DND-41 (cell line): ENCODE data around the gene WDR62.

Experiments used
- ATAC-seq: fragments of 200-7000 bp; cut with Tn5 transposase; 3 replicates; pipeline ENCODE4 v1.9.1; 2021; ENCODE audit warnings: low read depth; ENCODE audit not compliant: insufficient read depth
- DNase-seq: peaks from one replicate; pipeline ENCODE4 v3.0.0-alpha.2; 2020
- H2AFZ ChIP-seq: 2 replicates; pipeline ENCODE4 v1.6.0; 2012; ENCODE audit warnings: low read depth, low read length
- H3K27ac ChIP-seq: 2 replicates; pipeline ENCODE4 v1.5.1; 2012; ENCODE audit warnings: low read length, inconsistent platforms
- H3K27me3 ChIP-seq: fragments of 200-600 bp; sonication (generic); 2 replicates; pipeline ENCODE4 v1.6.0; 2012; ENCODE audit warnings: low read length, mild to moderate bottlenecking, inconsistent platforms; ENCODE audit not compliant: insufficient read depth, poor library complexity
- H3K36me3 ChIP-seq: 2 replicates; pipeline ENCODE4 v1.5.1; 2012; ENCODE audit warnings: low read length, inconsistent platforms; ENCODE audit not compliant: insufficient read depth
- H3K4me1 ChIP-seq: 2 replicates; pipeline ENCODE4 v1.5.1; 2012; ENCODE audit warnings: mild to moderate bottlenecking, low read length; ENCODE audit not compliant: insufficient read depth
- H3K4me2 ChIP-seq: 2 replicates; pipeline ENCODE4 v1.6.0; 2012; ENCODE audit warnings: mild to moderate bottlenecking, moderate library complexity, low read length, inconsistent platforms; ENCODE audit not compliant: insufficient read depth
- H3K4me3 ChIP-seq, 2 experiments: fragments of 200-600 bp in 1 of 2; shearing (Covaris generic) in 1 of 2; 2 replicates each; pipeline ENCODE4 v1.5.1; 2012 to 2016; ENCODE audit warnings: inconsistent platforms in 2 of 2, low read length in 2 of 2, mild to moderate bottlenecking in 2 of 2, low read depth in 1 of 2, moderate library complexity in 1 of 2
- H3K79me2 ChIP-seq: 2 replicates; pipeline ENCODE4 v1.6.0; 2012; ENCODE audit warnings: low read length, inconsistent platforms; ENCODE audit not compliant: insufficient read depth
- H3K9ac ChIP-seq: 2 replicates; pipeline ENCODE4 v1.6.0; 2012; ENCODE audit warnings: low read depth, mild to moderate bottlenecking, inconsistent platforms, low read length, moderate library complexity
- H3K9me3 ChIP-seq: 2 replicates; pipeline ENCODE4 v1.5.1; 2012; ENCODE audit warnings: low read length, moderate library complexity, mild to moderate bottlenecking, inconsistent platforms; ENCODE audit not compliant: insufficient read depth, severe bottlenecking
- H4K20me1 ChIP-seq: 2 replicates; pipeline ENCODE4 v1.6.0; 2012; ENCODE audit warnings: low read length; ENCODE audit not compliant: insufficient read depth
- EZH2 ChIP-seq: IDR thresholded peaks from 3 replicates; pipeline ENCODE4 v1.6.1; 2012; ENCODE audit warnings: borderline replicate concordance, low read depth, mild to moderate bottlenecking, moderate library complexity, low read length, inconsistent platforms; ENCODE audit not compliant: severe bottlenecking
- TF ChIP-seq, protein P1 (sequence below): IDR thresholded peaks from 2 replicates; pipeline ENCODE4 v1.5.1; 2012; ENCODE audit warnings: borderline replicate concordance, low read length, moderate library complexity, mild to moderate bottlenecking; ENCODE audit not compliant: poor library complexity, severe bottlenecking; ENCODE audit errors: extremely low read depth

WDR62 gene

GRCh38 chr19:36150586-36150985 is 95.9 kb downstream of the WDR62 start:
- no peak overlapping the region for H3K27ac ChIP-seq
- peaks cover 52% of the 10 kb centered on the region for H3K36me3 ChIP-seq
- no peak for ATAC-seq
- TF ChIP-seq, protein P1, sequence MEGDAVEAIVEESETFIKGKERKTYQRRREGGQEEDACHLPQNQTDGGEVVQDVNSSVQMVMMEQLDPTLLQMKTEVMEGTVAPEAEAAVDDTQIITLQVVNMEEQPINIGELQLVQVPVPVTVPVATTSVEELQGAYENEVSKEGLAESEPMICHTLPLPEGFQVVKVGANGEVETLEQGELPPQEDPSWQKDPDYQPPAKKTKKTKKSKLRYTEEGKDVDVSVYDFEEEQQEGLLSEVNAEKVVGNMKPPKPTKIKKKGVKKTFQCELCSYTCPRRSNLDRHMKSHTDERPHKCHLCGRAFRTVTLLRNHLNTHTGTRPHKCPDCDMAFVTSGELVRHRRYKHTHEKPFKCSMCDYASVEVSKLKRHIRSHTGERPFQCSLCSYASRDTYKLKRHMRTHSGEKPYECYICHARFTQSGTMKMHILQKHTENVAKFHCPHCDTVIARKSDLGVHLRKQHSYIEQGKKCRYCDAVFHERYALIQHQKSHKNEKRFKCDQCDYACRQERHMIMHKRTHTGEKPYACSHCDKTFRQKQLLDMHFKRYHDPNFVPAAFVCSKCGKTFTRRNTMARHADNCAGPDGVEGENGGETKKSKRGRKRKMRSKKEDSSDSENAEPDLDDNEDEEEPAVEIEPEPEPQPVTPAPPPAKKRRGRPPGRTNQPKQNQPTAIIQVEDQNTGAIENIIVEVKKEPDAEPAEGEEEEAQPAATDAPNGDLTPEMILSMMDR: no peak
- TF ChIP-seq EZH2: no peak
- no peaks in the 10 kb centered on the region for H3K79me2 ChIP-seq
- H4K20me1 ChIP-seq: 0 out of 2 replicates have a peak, but pooled peaks cover 3% of the 10 kb centered on the region
- DNase-seq: no peak
- no peak overlapping the region for H3K9ac ChIP-seq
- no peaks in the 10 kb centered on the region for H3K9me3 ChIP-seq
- no peaks in the 10 kb centered on the region for H3K27me3 ChIP-seq
- H3K4me1 ChIP-seq: no peaks in the 10 kb centered on the region
- no peak overlapping the region for H2AFZ ChIP-seq
- H3K4me2 ChIP-seq: no peak overlapping the region
- H3K4me3 ChIP-seq: no peak overlapping the region

DNA sequence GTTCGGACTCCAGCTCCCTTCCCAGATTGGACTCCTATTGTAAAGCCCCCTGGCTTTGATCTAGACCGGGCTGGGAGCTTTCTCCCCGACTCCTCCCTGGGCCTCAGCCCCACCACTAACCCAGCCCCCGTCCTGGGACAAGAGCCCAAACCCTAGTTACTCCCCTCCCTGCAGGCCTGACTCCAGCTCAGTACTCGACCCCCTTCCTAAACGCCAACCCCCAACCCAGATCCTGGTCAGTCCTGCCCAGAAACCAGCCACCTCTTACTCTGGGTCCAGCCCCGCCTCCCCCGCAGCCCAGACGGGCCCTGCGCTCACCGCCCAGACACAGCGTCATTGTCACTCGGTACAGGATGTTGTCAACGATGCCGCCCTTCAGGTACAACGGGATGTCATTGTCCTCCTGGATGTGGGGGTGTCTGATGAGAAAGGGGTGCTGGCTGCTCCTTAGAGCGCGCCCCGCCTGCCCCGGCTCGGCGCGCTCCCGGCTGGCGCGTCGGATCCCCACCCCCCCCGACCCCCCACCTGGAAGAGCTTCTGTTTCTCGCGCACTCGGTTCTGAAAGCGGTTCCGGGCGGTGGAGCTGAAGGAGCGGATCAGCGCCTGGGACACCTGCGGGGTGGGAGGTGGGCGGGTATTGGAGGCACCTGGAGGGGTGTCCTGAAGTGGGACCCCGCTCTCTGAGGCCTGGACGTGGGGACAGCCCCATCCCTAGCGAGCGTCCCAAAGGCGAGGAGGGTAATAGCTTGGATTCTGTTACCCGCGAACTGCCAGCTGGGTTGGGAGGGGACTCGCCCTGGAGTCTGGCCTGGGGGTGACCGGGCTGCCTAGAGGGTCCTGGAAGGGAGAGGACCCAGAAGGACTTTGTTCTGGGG is 96.7 kb downstream of the WDR62 start:
- H3K27ac ChIP-seq: no peak overlapping the region
- no peak for ATAC-seq
- H3K4me3 ChIP-seq: no peak overlapping the region
- TF ChIP-seq EZH2: no peak
- TF ChIP-seq, protein P1: no peak
- no peak overlapping the region for H2AFZ ChIP-seq
- no peak overlapping the region for H3K4me2 ChIP-seq
- H3K36me3 ChIP-seq: peaks cover 44% of the 10 kb centered on the region
- no peak for DNase-seq
- no peaks in the 10 kb centered on the region for H3K79me2 ChIP-seq
- no peaks in the 10 kb centered on the region for H3K9me3 ChIP-seq
- H3K27me3 ChIP-seq: no peaks in the 10 kb centered on the region
- H4K20me1 ChIP-seq: 0 out of 2 replicates have a peak, but pooled peaks cover 2% of the 10 kb centered on the region
- no peaks in the 10 kb centered on the region for H3K4me1 ChIP-seq
- H3K9ac ChIP-seq: no peak overlapping the region

GRCh38 chr19:36152019-36152351 is 97.3 kb downstream of the WDR62 start:
- TF ChIP-seq, protein P1: no peak
- no peak for TF ChIP-seq EZH2
- Histone ChIP-seq H2AFZ (no peak overlapping the region), H4K20me1 (no peaks in the 10 kb centered on the region), H3K27me3 (no peaks in the 10 kb centered on the region), H3K27ac (no peak overlapping the region), H3K9me3 (no peaks in the 10 kb centered on the region), H3K4me1 (no peaks in the 10 kb centered on the region), H3K79me2 (no peaks in the 10 kb centered on the region), H3K36me3 (peaks cover 38% of the 10 kb centered on the region), H3K9ac (no peak overlapping the region), H3K4me3 (no peak overlapping the region), H3K4me2 (no peak overlapping the region)
- DNase-seq (no peak), ATAC-seq (no peak)
